Spleen (tissue), 11 donors: Measurements from ENCODE around the gene ZNF662. TPM values are rescaled to one million over a fixed set of nuclear protein-coding genes. Genes with fewer than 3 reads are reported as not detected.

Source experiments
- DNase-seq: peaks from one replicate; pipeline ENCODE4 v3.0.0-alpha.2; 2020
- H3K27ac ChIP-seq, 8 donors: fragments of 200-600 bp; sonication (generic) in 7 of 8; 1 replicate in 4 of 8; 2 replicates in 4 of 8; pipeline versions ENCODE4 v1.5.0 to v1.8.0; 2016 to 2021; ENCODE audit warnings: inconsistent platforms in 4 of 8, mild to moderate bottlenecking in 4 of 8, moderate library complexity in 1 of 8
- H3K27me3 ChIP-seq, 7 donors: fragments of 200-600 bp; sonication (generic) in 6 of 7; replicated peaks in 1 of 7; 1 replicate in 4 of 7; 2 replicates in 3 of 7; pipeline versions ENCODE4 v1.5.0 to v1.8.0; 2016 to 2021; ENCODE audit warnings: inconsistent platforms in 3 of 7, mild to moderate bottlenecking in 1 of 7
- H3K36me3 ChIP-seq, 6 donors: fragments of 200-600 bp; sonication (generic) in 5 of 6; 1 replicate in 4 of 6; 2 replicates in 2 of 6; pipeline versions ENCODE4 v1.5.0 to v1.8.0; 2016 to 2021; ENCODE audit warnings: inconsistent platforms in 2 of 6
- H3K4me1 ChIP-seq, 6 donors: fragments of 200-600 bp; sonication (generic) in 5 of 6; 1 replicate in 3 of 6; 2 replicates in 3 of 6; pipeline versions ENCODE4 v1.5.0 to v1.8.0; 2016 to 2021; ENCODE audit warnings: inconsistent platforms in 3 of 6
- H3K4me3 ChIP-seq, 8 donors: fragments of 200-600 bp; sonication (generic) in 7 of 8; 1 replicate in 4 of 8; 2 replicates in 4 of 8; pipeline versions ENCODE4 v1.5.0 to v1.8.0; 2016 to 2021; ENCODE audit warnings: inconsistent platforms in 4 of 8, mild to moderate bottlenecking in 4 of 8, moderate library complexity in 2 of 8
- H3K9me3 ChIP-seq, 8 donors: fragments of 200-600 bp; sonication (generic) in 7 of 8; 1 replicate in 4 of 8; 2 replicates in 4 of 8; pipeline versions ENCODE4 v1.5.0 to v1.8.0; 2016 to 2021; ENCODE audit warnings: inconsistent platforms in 4 of 8
- POLR2A ChIP-seq, 3 donors: fragments of 450-650 bp; IDR thresholded peaks; one replicate each; pipeline ENCODE4 v1.5.1; 2017; ENCODE audit warnings: antibody characterized with exemption in 3 of 3, mild to moderate bottlenecking in 1 of 3
- POLR2AphosphoS5 ChIP-seq, 3 donors: sonication (generic); formaldehyde crosslinking; IDR thresholded peaks; one replicate each; pipeline ENCODE4 v1.5.1; 2017; ENCODE audit warnings: antibody characterized with exemption in 3 of 3
- whole genome bisulfite sequencing, 5 donors: extraction: QIAGEN DNeasy Blood & Tissue Kit in 3 of 5; methylation state at CpG; one replicate each; pipeline versions ENCODE4 v1.1.5 to v1.1.7; 2013 to 2018; 5-methylcytosine and 5-hydroxymethylcytosine counted together
- intact Hi-C: fragments of 100-400 bp; cut with DNase I; formaldehyde crosslinking; loops from one replicate; pipeline ENCODE4 v1.15.0; 2023; ENCODE audit warnings: low total_unique reads
- polyA plus RNA-seq, 3 donors: library from polyadenylated mRNA; stranded (reverse); fragments of 200-250 nt; gene quantifications; one replicate each; pipeline ENCODE4 v1.2.1, GENCODE V29; 2013
- total RNA-seq, 7 donors: library from RNA; depleted of rRNA in 3 of 7; stranded (reverse); fragments of >200 nt in 3 of 7; fragmentation: NEBNext Ultra II Directional in 4 of 7; extraction: Animal tissue kit (Norgen Biotek cat#: 25700) in 4 of 7; gene quantifications; one replicate each; pipeline versions ENCODE4 v1.1.0 to v1.2.1, GENCODE V29; 2016 to 2021
- TF ChIP-seq, protein P1 (sequence below), 11 experiments: fragments of 200-600 bp in 7 of 11; fragments of 450-650 bp in 4 of 11; sonication (generic) in 4 of 11; IDR thresholded peaks in 8 of 11; conservative IDR thresholded peaks in 3 of 11; 1 replicate in 7 of 11; 2 replicates in 4 of 11; pipeline versions ENCODE4 v1.4.0 to v1.8.0; 2016 to 2021; ENCODE audit warnings: antibody characterized with exemption in 11 of 11, inconsistent platforms in 4 of 11, mild to moderate bottlenecking in 1 of 11
- donor health status: healthy with polysubstance abuse.
- donor health status: DM: no; HTN: no; CAD: no; lungs with moderate emphysema.
- donor health status: DM: no; HTN: no; CAD: no.
- donor health status: Bipolar disorder and iron deficiency.
- donor health status: healthy.
- donor health status: DM: no; HTN: no; CAD: no.
- donor health status: DM: yes; HTN: yes; CAD: no.

The ZNF662 gene
- total and polyA plus RNA-seq, 10 donors, result 1.0 to 10.4 (median 4.7) TPM

DNA sequence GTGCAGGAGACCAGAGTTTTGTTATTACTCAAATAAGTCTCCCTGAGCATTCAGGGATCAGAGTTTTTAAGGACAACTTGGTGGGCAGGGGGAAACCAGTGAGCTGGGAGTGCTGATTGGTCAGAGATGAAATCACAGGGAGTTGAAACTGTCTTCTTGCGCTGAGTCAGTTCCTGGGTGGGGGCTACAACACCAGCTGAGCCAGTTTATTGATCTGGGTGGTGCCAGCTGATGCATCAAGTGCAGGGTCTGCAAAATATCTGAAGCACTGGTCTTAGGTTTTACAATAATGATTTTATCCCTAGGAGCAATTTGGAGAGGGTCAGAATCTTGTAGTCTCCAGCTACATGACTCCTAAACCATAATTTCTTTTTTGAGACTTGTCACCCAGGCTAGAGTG, 13.8 kb upstream of the ZNF662 start:
- Histone ChIP-seq H3K4me3 (no peak overlapping the region), H3K27ac (no peak overlapping the region), H3K9me3 (no peaks in the 10 kb centered on the region), H3K4me1 (no peaks in the 10 kb centered on the region), H3K27me3 (peaks cover 0 to 5% (median 0%) of the 10 kb centered on the region in 7 donors), H3K36me3 (no peaks in the 10 kb centered on the region)
- intact Hi-C loops, result no loop called here
- DNase-seq, result no peak
- no peak for TF ChIP-seq POLR2AphosphoS5 (IDR thresholded peaks at IDR 0.05)
- no peak for TF ChIP-seq POLR2A (IDR thresholded peaks at IDR 0.05)
- TF ChIP-seq, protein P1, sequence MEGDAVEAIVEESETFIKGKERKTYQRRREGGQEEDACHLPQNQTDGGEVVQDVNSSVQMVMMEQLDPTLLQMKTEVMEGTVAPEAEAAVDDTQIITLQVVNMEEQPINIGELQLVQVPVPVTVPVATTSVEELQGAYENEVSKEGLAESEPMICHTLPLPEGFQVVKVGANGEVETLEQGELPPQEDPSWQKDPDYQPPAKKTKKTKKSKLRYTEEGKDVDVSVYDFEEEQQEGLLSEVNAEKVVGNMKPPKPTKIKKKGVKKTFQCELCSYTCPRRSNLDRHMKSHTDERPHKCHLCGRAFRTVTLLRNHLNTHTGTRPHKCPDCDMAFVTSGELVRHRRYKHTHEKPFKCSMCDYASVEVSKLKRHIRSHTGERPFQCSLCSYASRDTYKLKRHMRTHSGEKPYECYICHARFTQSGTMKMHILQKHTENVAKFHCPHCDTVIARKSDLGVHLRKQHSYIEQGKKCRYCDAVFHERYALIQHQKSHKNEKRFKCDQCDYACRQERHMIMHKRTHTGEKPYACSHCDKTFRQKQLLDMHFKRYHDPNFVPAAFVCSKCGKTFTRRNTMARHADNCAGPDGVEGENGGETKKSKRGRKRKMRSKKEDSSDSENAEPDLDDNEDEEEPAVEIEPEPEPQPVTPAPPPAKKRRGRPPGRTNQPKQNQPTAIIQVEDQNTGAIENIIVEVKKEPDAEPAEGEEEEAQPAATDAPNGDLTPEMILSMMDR (IDR thresholded peaks at IDR 0.05 in 8 of 11, conservative IDR thresholded peaks at IDR 0.05 in 3 of 11), result no peak
- WGBS, 5 donors, result 80 to 90% (median 88%) methylated on average over 1 of the region's 1 CpG

DNA sequence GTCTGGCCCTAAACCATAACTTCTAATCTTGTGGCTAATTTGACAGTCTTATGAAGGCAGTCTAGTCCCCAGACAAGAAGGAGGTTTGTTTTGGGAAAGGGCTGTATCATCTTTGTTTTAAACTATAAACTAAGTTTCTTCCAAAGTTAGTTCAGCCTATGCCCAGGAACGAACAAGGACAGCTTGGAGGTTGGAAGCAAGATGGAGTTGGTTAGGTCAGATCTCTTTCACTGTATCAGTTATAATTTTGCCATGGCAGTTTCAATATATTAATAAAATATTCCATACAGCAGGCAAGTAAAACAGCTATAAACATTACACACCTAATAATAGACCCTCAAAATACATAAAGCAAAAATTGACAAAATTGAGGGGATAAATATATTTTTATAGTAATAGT, 13.1 kb upstream of the ZNF662 start:
- no peaks in the 10 kb centered on the region for H3K36me3 ChIP-seq
- no peak for TF ChIP-seq POLR2A (IDR thresholded peaks at IDR 0.05)
- TF ChIP-seq, protein P1 (IDR thresholded peaks at IDR 0.05 in 8 of 11, conservative IDR thresholded peaks at IDR 0.05 in 3 of 11), result no peak
- TF ChIP-seq POLR2AphosphoS5 (IDR thresholded peaks at IDR 0.05), result no peak
- H3K4me1 ChIP-seq, result no peaks in the 10 kb centered on the region
- no peak overlapping the region for H3K4me3 ChIP-seq
- H3K9me3 ChIP-seq, result no peaks in the 10 kb centered on the region
- DNase-seq, result no peak
- 72 to 93% (median 76%) methylated on average over 1 of the region's 1 CpG for WGBS, 5 donors
- intact Hi-C loops, result no loop called here
- H3K27me3 ChIP-seq, result no peaks in the 10 kb centered on the region
- H3K27ac ChIP-seq, result no peak overlapping the region

DNA sequence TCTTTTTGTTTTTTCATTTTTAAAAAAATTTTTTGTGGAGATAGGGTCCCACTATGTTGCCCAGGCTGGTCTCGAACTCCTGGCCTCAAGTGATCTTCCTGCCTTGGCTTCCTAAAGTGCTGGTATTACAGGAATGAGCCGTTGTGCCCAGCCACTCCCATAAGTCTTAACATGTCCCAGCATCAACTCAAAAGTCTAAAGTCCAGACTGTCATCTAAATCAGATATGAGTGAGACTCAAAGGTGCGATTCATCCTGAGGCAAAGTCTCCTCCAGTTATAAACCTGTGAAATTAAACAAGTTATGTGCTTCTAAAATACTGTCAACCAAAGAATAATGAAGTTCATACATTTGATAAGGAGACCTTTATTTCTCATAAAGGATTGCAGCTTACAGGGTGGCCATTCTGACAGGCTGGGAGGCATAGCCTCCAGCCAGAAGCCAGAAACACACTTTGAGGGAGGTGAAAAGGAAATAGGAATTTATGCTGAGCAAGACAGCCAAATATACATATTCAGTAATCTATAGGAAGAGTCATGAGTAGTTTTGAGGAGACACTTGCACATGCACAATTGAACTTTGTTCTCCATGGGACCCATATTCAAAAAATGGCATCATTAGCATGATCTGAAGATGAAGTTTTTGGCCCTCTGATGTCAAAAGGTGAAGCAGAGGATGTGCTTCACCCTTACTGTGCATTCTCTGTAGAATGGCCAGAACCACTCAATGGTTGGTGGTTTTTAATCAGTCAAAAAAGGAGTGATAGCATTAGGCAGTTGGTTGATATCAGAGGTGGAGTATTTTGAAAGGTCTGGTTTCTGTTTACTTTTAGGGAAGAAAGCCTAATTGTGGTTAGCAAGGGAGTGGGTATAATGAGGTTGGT, 11.0 kb upstream of the ZNF662 start:
- Histone ChIP-seq H3K27ac (no peak overlapping the region), H3K4me1 (no peaks in the 10 kb centered on the region), H3K27me3 (no peaks in the 10 kb centered on the region), H3K36me3 (no peaks in the 10 kb centered on the region), H3K9me3 (no peaks in the 10 kb centered on the region), H3K4me3 (no peak overlapping the region)
- TF ChIP-seq POLR2AphosphoS5 (IDR thresholded peaks at IDR 0.05), result no peak
- TF ChIP-seq POLR2A (IDR thresholded peaks at IDR 0.05), result no peak
- TF ChIP-seq, protein P1 (IDR thresholded peaks at IDR 0.05 in 8 of 11, conservative IDR thresholded peaks at IDR 0.05 in 3 of 11), result no peak
- intact Hi-C loops, result no loop called here
- no peak for DNase-seq
- 78 to 88% (median 84%) methylated on average over 3 of the region's 3 CpGs for WGBS, 5 donors

DNA sequence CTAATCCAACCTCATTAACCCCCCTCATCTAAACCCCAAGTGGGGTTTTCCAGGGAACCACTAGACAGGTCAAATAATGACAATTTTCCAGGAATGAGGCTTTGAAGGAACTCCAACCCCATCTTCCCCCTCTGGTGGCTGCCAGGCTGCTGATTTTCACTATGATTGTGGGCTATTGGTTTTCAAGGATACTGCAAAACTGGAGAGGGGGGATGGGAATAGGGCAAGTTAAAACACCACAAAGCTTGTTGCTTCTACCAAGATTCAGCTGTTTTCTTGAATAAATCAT, 10.4 kb upstream of the ZNF662 start:
- no peaks in the 10 kb centered on the region for H3K27me3 ChIP-seq
- H3K4me1 ChIP-seq, result no peaks in the 10 kb centered on the region
- no peak overlapping the region for H3K27ac ChIP-seq
- TF ChIP-seq POLR2A (IDR thresholded peaks at IDR 0.05) (no peak), POLR2AphosphoS5 (IDR thresholded peaks at IDR 0.05) (no peak)
- TF ChIP-seq, protein P1 (IDR thresholded peaks at IDR 0.05 in 8 of 11, conservative IDR thresholded peaks at IDR 0.05 in 3 of 11), result no peak
- H3K9me3 ChIP-seq, result no peaks in the 10 kb centered on the region
- DNase-seq, result no peak
- no peak overlapping the region for H3K4me3 ChIP-seq
- intact Hi-C loops, result no loop called here
- no peaks in the 10 kb centered on the region for H3K36me3 ChIP-seq
